Esophagus muscularis mucosa (tissue), 4 donors: ENCODE data around the gene AK8. TPM values are rescaled to one million over a fixed set of nuclear protein-coding genes. Genes with fewer than 3 reads are reported as not detected.
A peak's percentile ranks its signal among the peaks of the same experiment; 100 is the strongest.

Experiments
- DNase-seq: peaks from one replicate; pipeline ENCODE4 v3.0.0-alpha.2; 2017; ENCODE audit errors: extremely low spot score
- H3K27ac ChIP-seq, 4 donors: fragments of 200-600 bp; sonication (generic); replicated peaks in 1 of 4; 1 replicate in 3 of 4; 2 replicates in 1 of 4; pipeline ENCODE4 v1.5.1; 2016 to 2019; ENCODE audit warnings: mild to moderate bottlenecking in 1 of 4
- H3K27me3 ChIP-seq, 4 donors: fragments of 200-600 bp; sonication (generic); one replicate each; pipeline versions ENCODE4 v1.5.1 to v1.6.0; 2016 to 2019
- H3K36me3 ChIP-seq, 4 donors: fragments of 200-600 bp; sonication (generic); one replicate each; pipeline ENCODE4 v1.5.1; 2016 to 2019
- H3K4me1 ChIP-seq, 4 donors: fragments of 200-600 bp; sonication (generic); one replicate each; pipeline ENCODE4 v1.5.1; 2016 to 2019
- H3K4me3 ChIP-seq, 4 donors: fragments of 200-600 bp; sonication (generic); 1 replicate in 2 of 4; 2 replicates in 2 of 4; pipeline ENCODE4 v1.5.1; 2016 to 2019; ENCODE audit warnings: mild to moderate bottlenecking in 4 of 4, moderate library complexity in 1 of 4
- H3K9me3 ChIP-seq, 4 donors: fragments of 200-600 bp; sonication (generic); 1 replicate in 3 of 4; 2 replicates in 1 of 4; pipeline ENCODE4 v1.5.1; 2016 to 2019
- EP300 ChIP-seq: sonication (generic); formaldehyde crosslinking; IDR thresholded peaks from one replicate; pipeline ENCODE4 v1.6.1; 2017; ENCODE audit warnings: antibody characterized with exemption
- POLR2A ChIP-seq: fragments of 450-650 bp; IDR thresholded peaks from one replicate; pipeline ENCODE4 v1.6.1; 2017; ENCODE audit warnings: antibody characterized with exemption, moderate library complexity, mild to moderate bottlenecking, low read depth
- POLR2AphosphoS5 ChIP-seq, 2 donors: sonication (generic); formaldehyde crosslinking; IDR thresholded peaks; one replicate each; pipeline ENCODE4 v1.6.1; 2017; ENCODE audit warnings: antibody characterized with exemption in 2 of 2
- whole genome bisulfite sequencing: methylation state at CpG from one replicate; pipeline ENCODE4 v1.1.5; 2018; 5-methylcytosine and 5-hydroxymethylcytosine counted together
- intact Hi-C: fragments of 100-400 bp; cut with DNase I; formaldehyde crosslinking; loops from one replicate; pipeline ENCODE4 v1.15.1; 2023
- total RNA-seq, 4 donors: library from RNA; depleted of rRNA; stranded (reverse); fragments of >200 nt; gene quantifications; one replicate each; pipeline versions ENCODE4 v1.1.0 to v1.2.1, GENCODE V29; 2016
- TF ChIP-seq, protein P1 (sequence below), 3 experiments: fragments of 200-600 bp in 2 of 3; fragments of 450-650 bp in 1 of 3; sonication (generic) in 2 of 3; IDR thresholded peaks; one replicate each; pipeline ENCODE4 v1.5.1; 2017 to 2019; ENCODE audit warnings: antibody characterized with exemption in 3 of 3, mild to moderate bottlenecking in 2 of 3, moderate library complexity in 1 of 3

AK8 gene, protein sequence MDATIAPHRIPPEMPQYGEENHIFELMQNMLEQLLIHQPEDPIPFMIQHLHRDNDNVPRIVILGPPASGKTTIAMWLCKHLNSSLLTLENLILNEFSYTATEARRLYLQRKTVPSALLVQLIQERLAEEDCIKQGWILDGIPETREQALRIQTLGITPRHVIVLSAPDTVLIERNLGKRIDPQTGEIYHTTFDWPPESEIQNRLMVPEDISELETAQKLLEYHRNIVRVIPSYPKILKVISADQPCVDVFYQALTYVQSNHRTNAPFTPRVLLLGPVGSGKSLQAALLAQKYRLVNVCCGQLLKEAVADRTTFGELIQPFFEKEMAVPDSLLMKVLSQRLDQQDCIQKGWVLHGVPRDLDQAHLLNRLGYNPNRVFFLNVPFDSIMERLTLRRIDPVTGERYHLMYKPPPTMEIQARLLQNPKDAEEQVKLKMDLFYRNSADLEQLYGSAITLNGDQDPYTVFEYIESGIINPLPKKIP
- total RNA-seq, result 1 to 10 TPM in 2 of 4 donors, under 1 TPM in 2; 0.39 to 1.5 (median 0.90) TPM

DNA sequence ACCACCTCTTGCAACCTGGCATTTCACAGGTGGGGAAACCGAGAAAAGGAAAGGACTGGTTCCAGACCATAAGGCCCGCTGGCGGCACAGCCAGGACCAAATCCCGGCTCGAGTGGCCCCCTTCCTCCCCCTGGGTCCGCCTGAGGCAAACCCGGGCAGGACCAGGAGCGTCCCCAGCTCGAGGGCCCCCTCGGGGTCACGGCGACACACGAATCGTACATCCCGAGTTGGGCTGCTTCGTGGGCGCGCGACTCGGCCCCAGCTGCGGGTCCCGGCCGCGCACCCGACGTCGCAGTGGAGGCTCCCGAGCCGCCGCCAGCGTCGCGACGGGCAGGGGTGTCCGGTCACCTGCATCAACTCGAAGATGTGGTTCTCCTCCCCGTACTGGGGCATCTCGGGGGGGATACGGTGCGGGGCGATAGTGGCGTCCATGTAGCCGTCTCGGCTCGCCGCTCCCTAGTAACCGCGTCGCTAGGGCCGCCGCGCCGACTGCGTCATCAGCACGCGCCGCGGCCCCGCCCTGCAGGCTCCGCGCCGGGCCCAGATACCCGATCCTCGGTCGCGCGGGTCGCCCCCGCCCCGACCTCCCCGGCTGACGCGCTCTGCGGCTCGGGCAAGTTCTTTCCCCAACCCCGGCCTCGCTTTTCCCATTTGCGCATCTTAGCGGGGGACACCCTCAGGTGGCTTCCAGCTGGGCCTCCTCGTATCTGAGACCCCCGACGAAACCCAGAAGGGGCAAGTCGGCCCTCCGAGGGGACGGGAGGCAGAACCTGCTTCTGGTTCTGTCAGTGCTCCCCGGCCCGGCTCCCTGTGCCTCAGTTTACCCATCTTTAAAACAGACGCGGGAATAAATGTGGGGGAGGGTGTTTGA, at the start of gene AK8:
Gene AK8 (minus strand): TSS at position 461 of the 871 bp plus-strand sequence. CDS start 29 bp downstream, at position 432.
- Histone ChIP-seq H3K4me3 (peak within 1 kb of the TSS; percentile 78 to 93 (median 87)), H3K36me3 (no peaks in the 10 kb centered on the region), H3K27me3 (no peaks in the 10 kb centered on the region), H3K9me3 (no peaks in the 10 kb centered on the region), H3K4me1 (peaks cover 11 to 24% (median 16%) of the 10 kb centered on the region in 4 donors), H3K27ac (peak within 1 kb of the TSS; percentile 78 to 90 (median 88))
- DNase-seq, result no peak
- TF ChIP-seq POLR2AphosphoS5 (IDR thresholded peaks at IDR 0.05) (peak; percentile 66 to 69), EP300 (no peak)
- WGBS, result 0% methylated on average over 31 of the region's 89 CpGs
- intact Hi-C loops, result loop anchor here (5.0 kb wide), 2 partner anchors 69 to 206 kb away; partner anchors contain the start of gene GTF3C4

DNA sequence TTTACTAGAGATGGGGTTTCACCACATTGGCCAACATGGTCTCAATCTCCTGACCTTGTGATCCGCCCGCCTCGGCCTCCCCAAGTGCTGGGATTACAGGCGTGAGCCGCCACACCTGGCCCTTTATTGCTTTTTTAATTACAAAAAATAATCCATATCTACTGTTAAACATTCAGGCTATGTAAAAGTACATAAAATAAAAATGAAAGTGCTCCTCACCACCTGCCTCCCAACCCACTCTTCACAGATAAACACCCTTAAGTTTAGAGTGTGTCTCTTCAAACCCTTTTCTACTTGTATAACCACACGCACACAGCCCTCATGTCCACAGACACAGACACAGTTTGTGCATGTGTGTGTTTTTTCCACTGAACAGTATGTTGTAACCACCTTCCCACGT, 49.6 kb upstream of the AK8 start:
- Histone ChIP-seq H3K36me3 (peaks cover 33 to 89% (median 63%) of the 10 kb centered on the region in 4 donors), H3K4me3 (no peak overlapping the region), H3K9me3 (no peaks in the 10 kb centered on the region), H3K27me3 (no peaks in the 10 kb centered on the region), H3K27ac (no peak overlapping the region), H3K4me1 (no peaks in the 10 kb centered on the region)
- TF ChIP-seq, protein P1, sequence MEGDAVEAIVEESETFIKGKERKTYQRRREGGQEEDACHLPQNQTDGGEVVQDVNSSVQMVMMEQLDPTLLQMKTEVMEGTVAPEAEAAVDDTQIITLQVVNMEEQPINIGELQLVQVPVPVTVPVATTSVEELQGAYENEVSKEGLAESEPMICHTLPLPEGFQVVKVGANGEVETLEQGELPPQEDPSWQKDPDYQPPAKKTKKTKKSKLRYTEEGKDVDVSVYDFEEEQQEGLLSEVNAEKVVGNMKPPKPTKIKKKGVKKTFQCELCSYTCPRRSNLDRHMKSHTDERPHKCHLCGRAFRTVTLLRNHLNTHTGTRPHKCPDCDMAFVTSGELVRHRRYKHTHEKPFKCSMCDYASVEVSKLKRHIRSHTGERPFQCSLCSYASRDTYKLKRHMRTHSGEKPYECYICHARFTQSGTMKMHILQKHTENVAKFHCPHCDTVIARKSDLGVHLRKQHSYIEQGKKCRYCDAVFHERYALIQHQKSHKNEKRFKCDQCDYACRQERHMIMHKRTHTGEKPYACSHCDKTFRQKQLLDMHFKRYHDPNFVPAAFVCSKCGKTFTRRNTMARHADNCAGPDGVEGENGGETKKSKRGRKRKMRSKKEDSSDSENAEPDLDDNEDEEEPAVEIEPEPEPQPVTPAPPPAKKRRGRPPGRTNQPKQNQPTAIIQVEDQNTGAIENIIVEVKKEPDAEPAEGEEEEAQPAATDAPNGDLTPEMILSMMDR (IDR thresholded peaks at IDR 0.05), result no peak
- TF ChIP-seq POLR2AphosphoS5 (IDR thresholded peaks at IDR 0.05), result no peak
- no peak for TF ChIP-seq EP300
- TF ChIP-seq POLR2A, result no peak
- no peak for DNase-seq
- WGBS, result 89% methylated on average over 7 of the region's 7 CpGs
- intact Hi-C loops, result no loop called here

DNA sequence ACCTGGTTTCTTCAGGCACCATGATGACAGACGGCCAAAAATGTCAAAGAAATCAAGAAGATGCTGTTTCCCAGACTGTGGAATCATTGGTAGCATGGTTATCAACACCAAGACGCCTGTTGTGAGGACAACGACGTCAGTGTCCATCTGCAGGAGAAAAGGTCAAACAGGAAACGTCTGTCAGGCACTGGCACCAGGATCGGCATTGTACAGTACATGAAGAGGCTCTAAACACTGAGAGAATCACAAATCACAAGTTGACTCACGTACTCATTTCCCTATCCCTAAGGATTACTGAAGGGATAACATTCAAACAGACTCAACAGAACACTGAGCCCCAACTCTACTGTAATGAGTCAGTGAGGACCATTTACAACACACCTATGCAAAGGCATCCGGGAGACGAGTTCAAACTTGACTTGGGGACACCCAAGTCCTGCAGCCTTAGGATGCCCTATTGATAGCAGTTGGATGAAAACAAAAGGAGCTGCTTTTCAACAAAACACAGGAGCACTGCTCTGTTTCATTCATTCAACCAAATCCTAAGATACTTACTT, 45.3 kb upstream of the AK8 start:
- TF ChIP-seq EP300 (no peak), POLR2A (no peak), POLR2AphosphoS5 (IDR thresholded peaks at IDR 0.05) (no peak)
- TF ChIP-seq, protein P1 (IDR thresholded peaks at IDR 0.05), result no peak
- Histone ChIP-seq H3K36me3 (peaks cover 65 to 100% (median 92%) of the 10 kb centered on the region in 4 donors), H3K4me3 (no peak overlapping the region), H3K4me1 (no peaks in the 10 kb centered on the region), H3K27me3 (no peaks in the 10 kb centered on the region), H3K27ac (no peak overlapping the region), H3K9me3 (no peaks in the 10 kb centered on the region)
- intact Hi-C loops, result no loop called here
- no peak for DNase-seq
- whole genome bisulfite sequencing, result 82% methylated on average over 9 of the region's 9 CpGs

DNA sequence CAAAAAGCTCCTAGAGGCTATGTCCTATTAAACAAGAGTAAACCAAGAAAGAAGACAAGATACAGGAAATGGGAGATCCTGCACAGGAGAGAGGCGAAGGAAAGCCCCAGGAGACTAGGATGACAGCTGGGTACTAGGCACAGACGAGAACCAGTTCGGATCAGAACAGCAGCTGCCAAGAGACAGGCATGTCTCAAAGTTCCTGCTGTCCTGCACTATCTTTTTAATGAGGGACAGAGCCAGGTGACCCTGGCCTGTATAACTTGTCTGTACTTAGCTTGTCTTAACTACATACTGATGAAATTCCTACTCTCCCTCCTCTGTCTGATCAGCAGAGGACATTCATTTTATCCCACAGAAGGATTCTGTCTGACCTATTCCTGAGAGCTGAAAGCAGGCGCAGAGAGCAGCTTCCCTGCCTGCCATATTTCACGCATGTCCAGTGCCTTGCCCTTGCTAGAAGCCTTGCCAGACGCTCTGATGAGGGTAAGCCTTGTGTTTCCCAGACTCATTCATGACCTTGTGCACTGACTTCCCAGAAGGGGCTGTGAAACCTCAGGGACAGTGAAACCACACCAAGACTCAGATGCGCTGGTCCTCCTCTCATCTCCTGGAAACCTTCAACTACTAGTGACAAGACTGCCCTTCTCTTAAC, 41.7 kb upstream of the AK8 start:
- WGBS, result 90% methylated on average over 7 of the region's 7 CpGs
- H3K4me3 ChIP-seq, result no peak overlapping the region
- H3K4me1 ChIP-seq, result no peaks in the 10 kb centered on the region
- peaks cover 54 to 100% (median 94%) of the 10 kb centered on the region in 4 donors for H3K36me3 ChIP-seq
- H3K27me3 ChIP-seq, result no peaks in the 10 kb centered on the region
- no peak overlapping the region for H3K27ac ChIP-seq
- TF ChIP-seq, protein P1 (IDR thresholded peaks at IDR 0.05), result no peak
- TF ChIP-seq EP300, result no peak
- TF ChIP-seq POLR2AphosphoS5 (IDR thresholded peaks at IDR 0.05), result no peak
- no peak for TF ChIP-seq POLR2A
- H3K9me3 ChIP-seq, result no peaks in the 10 kb centered on the region
- intact Hi-C loops, result no loop called here
- no peak for DNase-seq
